NCI-H1930 (cell line): ENCODE results near the gene PLCH1.

ENCODE experiments used
- DNase-seq, 2 experiments: peaks; one replicate each; lab custom pipeline; 2025; lab: John Stamatoyannopoulos, UW

PLCH1 gene

GRCh38 chr3:155550391-155550790, 194.5 kb downstream of the PLCH1 start:
- no peak for DNase-seq

DNA sequence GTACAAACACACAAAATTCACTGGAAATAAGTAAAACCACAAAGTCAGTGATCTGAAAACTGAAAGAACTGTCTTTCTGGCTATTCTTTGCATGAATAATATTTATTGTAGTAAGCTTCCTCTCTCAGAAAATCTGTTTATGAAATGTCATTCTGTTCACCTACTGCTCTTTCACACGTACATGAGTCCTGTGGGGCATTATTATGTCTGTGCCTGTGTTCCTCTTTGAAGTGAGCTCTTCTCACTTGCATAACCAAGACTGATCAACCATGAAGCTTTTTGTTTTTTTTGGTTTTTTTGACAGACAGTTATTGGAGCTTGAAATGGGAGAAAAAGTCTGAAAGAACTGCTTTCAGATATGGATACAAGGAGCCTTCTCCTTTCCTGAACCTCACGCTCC, 195.8 kb downstream of the PLCH1 start:
- DNase-seq, result no peak

GRCh38 chr3:155548195-155548594, 196.7 kb downstream of the PLCH1 start:
- DNase-seq, result no peak

DNA sequence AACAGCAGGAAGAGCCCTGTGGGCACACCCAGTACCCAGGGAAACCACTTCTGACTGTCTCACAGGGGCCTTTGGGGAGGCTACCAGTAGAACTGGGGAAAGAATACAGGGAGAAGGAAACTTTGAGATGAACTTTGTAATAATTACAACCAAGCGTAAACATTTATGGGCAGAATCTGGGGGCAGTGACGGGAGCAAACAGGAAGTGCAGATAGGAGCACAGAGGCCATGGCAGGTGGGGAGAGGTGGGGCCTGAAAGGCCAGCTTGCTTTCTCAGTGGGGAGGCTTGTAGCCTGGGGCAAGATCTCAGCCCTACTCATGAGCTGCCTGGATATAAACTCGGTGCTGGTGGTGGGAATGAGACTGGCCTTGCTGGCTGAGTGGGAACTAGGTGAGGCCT, 209.8 kb downstream of the PLCH1 start:
- no peak for DNase-seq

DNA sequence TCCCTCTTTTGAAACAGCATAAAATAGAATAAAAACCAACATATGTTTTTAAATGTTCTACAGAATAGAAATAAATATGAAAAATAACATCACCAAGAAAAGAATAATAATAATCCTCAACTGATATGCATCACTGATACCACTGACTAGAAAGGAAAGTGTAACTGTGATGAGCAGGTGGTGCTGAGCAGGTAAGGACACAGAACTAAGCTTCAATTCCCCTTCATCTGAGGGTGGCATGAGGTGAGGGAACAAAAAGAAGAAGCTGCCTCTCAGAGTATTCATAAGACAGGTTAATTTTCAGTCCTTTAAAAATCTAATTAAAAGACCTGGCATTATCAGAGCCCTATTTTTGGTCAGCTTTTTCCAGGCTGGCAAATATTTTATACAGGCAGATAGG, 216.3 kb downstream of the PLCH1 start:
- DNase-seq, result no peak

DNA sequence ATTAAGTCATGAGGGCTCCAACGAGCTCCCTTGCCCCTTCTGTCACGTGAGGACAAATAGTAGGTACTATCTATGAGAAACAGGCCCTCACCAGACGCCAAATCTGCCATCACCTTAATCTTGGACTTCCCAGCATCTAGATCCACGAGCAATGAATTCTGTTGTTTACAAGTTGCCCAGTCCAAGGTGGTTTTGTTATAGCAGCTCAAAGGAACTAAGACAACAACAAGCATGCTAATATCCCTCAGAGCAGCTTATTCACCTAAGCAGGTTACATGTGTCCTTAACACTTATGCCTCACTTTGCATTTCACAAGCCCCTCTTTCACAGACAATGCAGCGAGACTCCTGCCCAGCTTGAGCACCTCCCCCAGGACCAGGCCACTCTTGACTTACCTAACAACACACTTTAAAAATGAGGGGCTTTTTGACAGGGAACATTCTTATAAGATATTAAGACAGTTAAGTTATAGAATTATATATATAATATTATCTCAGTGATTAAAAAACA, 219.5 kb downstream of the PLCH1 start:
- no peak for DNase-seq

- no peak for DNase-seq
Measured at GRCh38 chr3:155520463-155520862, 224.4 kb downstream of the PLCH1 start.

- no peak for DNase-seq
Measured at GRCh38 chr3:155519078-155519477, 225.8 kb downstream of the PLCH1 start.

DNA sequence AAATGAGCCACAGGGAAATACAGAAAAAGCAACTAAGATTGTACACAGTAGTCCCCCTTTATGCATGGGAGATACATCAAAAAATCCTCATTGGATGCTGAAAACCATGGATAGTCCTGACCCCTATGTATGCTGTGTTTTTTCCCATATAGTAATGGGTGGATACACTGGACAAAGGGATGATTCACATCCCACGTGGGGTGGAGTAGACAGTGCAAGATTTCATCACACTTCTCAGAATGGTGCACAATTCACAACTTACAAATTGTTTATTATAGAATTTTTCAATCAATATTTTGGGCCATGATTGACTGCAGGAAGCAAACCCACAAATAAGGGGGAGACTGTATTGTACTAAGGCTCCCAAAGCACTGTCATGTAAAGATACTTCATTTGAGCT, 227.0 kb downstream of the PLCH1 start:
- DNase-seq, result no peak

GRCh38 chr3:155516439-155516838, 228.4 kb downstream of the PLCH1 start:
- DNase-seq, result no peak

DNA sequence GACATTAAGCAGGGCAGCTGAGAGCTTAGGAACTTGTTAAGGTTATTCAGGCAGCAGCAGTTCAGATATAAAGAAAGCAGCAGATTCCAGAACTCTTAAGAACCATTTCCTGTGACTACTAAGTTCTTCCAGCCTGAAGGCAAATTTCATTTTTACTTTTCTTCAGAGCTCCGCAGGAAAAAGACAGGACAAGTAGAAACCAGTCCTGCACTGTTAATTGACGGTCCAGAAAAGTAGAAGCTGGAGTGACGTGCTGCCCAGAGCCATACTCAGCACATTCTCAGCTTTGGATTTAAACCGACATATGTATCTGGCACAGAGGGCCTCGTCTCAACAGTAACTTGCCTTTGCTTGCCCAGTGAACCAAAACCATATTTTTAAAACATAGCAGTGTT, 232.0 kb downstream of the PLCH1 start:
- DNase-seq, result no peak

- DNase-seq, result no peak
Measured at GRCh38 chr3:155512175-155512866, 232.6 kb downstream of the PLCH1 start.

DNA sequence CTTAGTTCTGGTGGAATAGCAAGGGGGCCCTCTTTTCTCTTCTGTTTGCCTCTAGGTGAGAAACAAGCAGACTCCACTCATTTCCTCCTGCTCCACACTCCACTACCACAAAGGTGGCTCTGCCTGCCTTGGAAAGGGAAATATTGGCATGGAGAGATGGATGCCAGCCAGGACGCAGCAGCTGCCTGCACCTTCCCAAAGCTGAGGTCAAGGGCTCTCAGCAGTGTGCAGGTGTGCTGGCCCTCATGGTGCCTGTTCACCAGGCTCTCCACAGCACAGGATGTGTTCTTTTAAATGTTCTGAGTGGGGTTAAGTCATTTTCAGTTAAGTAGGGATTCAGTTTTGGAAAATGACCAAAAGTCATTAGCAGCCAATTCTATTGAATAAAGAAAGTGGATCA, 240.2 kb downstream of the PLCH1 start:
- DNase-seq, result no peak

DNA sequence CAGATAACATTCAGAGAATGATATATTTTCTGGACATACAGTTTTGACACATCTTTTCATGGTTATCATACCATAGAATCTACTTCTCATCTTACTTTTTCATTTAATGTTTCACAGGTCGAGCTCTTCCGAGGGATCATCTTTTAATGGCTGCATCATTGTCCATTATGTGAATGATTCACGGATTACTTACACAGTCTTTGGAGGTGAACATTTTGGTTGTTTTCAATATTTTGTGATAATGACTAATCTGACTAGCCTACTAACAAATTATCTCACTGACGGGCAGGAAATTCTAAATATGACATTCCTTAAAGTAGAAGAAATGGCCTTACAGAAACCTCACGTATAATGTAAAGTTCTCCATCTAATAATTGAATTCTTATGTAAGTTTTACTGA, 242.2 kb downstream of the PLCH1 start:
- DNase-seq, result no peak

DNA sequence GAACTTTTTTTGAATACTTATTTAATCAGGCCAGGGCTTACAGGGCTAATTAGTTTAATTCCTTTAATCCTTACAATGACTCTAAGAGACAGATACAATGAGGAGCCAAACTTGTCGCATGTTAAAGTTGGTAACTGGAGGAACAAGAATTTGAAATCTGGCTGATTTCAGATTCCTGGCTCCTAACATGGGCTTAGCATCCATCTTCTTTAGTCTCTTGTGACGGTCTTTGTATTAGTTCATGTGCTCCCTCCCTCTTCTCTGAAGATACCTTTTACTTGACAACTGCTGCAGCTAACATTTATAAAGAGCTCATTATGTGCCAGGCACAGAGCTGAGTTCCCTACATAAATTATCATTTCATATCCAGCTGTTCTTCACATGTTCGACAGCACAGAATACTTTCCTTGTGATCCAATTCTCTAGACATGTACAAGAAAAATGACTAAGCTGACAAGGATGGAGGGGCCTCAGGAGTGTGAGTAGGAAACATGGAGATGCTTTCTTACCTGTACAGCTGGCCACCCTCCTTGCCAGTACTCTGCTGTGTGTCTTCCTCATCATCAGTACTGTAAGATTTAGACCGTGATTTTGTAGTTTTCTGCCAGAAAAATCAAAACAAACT, 244.6 kb downstream of the PLCH1 start:
- no peak for DNase-seq

GRCh38 chr3:155497930-155498647, 246.8 kb downstream of the PLCH1 start:
- DNase-seq, result no peak

GRCh38 chr3:155496206-155496605, 248.7 kb downstream of the PLCH1 start:
- DNase-seq, result no peak

DNA sequence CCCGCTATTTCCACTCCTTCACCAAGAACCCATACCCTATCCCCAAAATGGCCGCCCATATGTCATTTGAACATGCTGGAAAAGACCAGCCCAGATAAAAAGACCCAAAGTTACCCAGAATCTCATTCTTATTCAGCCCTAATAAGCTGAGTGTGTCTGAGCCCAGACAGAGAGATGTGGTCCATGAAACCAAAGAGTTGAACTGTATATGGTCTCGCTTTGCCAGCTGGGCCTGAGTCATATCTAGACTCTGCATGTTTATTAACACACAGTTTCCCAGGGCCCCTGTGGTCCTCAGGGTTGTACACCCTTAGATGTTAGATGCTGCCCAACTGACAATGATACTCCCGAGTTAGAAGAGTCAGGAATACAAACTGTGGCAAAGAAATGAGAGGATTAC, 249.5 kb downstream of the PLCH1 start:
- no peak for DNase-seq

- no peak for DNase-seq
Measured at GRCh38 chr3:155494332-155494731, 250.5 kb downstream of the PLCH1 start.

DNA sequence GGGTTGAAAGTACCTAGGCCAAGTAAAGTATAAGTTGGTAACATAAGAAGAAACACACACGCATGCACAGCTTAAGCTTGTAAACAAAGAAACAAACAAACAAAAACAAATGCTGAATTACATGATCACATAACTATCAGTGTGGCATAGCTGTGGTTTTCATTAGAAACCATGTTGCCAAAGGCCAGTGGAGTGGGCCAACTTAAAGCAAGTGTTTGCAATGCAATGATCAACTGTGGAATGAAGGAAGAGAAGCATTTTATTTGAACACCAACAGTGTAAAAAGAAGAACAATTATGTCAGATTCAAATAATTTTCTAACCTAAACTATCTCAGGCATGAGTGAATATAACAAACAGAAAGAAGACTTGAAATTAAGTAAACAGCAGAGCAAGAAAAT, 252.0 kb downstream of the PLCH1 start:
- no peak for DNase-seq

GRCh38 chr3:155491696-155492095, 253.2 kb downstream of the PLCH1 start:
- DNase-seq, result no peak

DNA sequence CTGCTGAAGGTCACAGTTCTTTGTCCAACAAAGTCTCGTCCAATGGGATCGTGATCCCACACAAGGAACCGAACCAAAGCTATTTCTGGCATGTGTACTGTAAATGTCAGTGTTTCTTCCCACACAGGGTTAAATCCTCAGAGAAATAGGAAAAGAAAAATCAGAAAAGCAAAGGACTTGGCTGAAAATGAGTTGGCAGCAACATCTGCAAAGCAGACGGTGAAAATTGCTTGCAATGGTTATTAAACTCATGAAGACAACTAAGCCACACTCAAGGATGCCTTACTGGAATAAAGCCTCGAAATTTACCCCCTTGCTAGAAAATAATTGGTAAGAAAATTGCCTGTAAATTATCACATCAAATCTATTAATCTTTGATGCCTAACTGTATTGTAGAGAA, 256.2 kb downstream of the PLCH1 start:
- no peak for DNase-seq

GRCh38 chr3:155485897-155486296, 259.0 kb downstream of the PLCH1 start:
- no peak for DNase-seq
